Fibroblast of villous mesenchyme (primary cell): Measurements from ENCODE around the gene SYNE3. TPM values are rescaled to one million over a fixed set of nuclear protein-coding genes. Genes with fewer than 3 reads are reported as not detected.

Experiments
- DNase-seq: peaks from one replicate; pipeline ENCODE4 v3.0.0-alpha.2; 2010; ENCODE audit warnings: low read depth
- H3K4me3 ChIP-seq: 2 replicates; pipeline ENCODE4 v1.5.1; 2011; ENCODE audit warnings: low read depth, mild to moderate bottlenecking, low read length
- CTCF ChIP-seq: IDR thresholded peaks from 2 replicates; pipeline ENCODE4 v1.5.1; 2012; ENCODE audit warnings: low read depth, mild to moderate bottlenecking, low read length; ENCODE audit not compliant: insufficient read depth
- total RNA-seq: library from RNA; depleted of rRNA; stranded (reverse); fragments of >200 nt; gene quantifications from 2 replicates; pipeline ENCODE4 v1.2.3, GENCODE V29; 2012

SYNE3 gene
- total RNA-seq, 1 donor: 6.5 TPM

GRCh38 chr14:95507174-95507573 is 9.3 kb downstream of the SYNE3 start:
- peak; percentile 94 for DNase-seq
- no peak overlapping the region for H3K4me3 ChIP-seq
- no peak for TF ChIP-seq CTCF

GRCh38 chr14:95505030-95505589 is 11.3 kb downstream of the SYNE3 start:
- DNase-seq: no peak
- TF ChIP-seq CTCF: no peak

GRCh38 chr14:95504135-95505029 is 12.1 kb downstream of the SYNE3 start:
- no peak for TF ChIP-seq CTCF
- no peak overlapping the region for H3K4me3 ChIP-seq
- peak; percentile 74 for DNase-seq

More at GRCh38 chr14:95505030-95505589, 11.3 kb downstream of the SYNE3 start:
- H3K4me3 ChIP-seq: no peak overlapping the region

GRCh38 chr14:95503365-95504134 is 12.9 kb downstream of the SYNE3 start:
- DNase-seq: no peak
- H3K4me3 ChIP-seq: no peak overlapping the region
- TF ChIP-seq CTCF: no peak

GRCh38 chr14:95502381-95502950 is 14.0 kb downstream of the SYNE3 start:
- no peak overlapping the region for H3K4me3 ChIP-seq
- no peak for TF ChIP-seq CTCF
- no peak for DNase-seq

GRCh38 chr14:95500772-95501401 is 15.6 kb downstream of the SYNE3 start:
- TF ChIP-seq CTCF: peak; percentile 2
- H3K4me3 ChIP-seq: no peak overlapping the region
- DNase-seq: peak; percentile 77
